Right kidney (tissue), 1 donor: Measurements from ENCODE around the gene TOMM6.
"Not testable (repeated sequence)": the region's sequence is repeated elsewhere in the genome, so short reads cannot be mapped to it uniquely, and the experiment has no call there.

Source experiments
- DNase-seq: peaks from one replicate; pipeline ENCODE4 v3.0.0-alpha.2; 2016

The TOMM6 gene

DNA sequence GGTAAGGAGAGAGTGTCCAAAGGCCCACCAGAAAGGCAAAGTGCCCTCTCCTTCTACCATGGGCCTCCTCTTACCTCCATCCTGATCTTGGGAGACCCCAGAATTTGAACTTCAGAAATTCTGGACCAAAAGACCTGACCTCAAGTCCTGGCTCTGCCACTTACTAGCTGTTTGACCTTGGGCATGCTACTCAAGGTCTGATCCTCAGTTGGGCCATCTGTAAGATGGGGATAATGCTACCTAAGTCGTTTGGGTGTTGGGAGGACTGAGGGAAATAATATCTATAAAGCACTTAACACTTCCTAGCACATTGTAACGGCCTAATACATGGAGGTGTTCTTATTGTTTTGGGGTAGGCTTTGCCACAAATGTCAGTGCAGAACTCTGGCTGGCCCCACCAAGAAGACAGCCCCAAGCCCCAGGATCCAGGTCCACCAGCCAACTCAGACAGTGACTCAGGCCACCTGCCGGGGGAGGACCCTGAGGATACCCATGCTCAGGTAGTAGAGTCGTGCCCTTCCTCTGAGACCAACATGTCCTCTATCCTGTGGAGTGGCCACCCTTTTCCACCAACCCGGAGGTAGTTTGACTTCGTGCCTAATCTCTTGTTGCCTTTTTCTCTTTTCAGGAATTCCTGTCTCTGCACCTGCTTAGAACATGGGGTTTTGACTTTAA is 4.3 kb upstream of the TOMM6 start:
- no peak for DNase-seq

DNA sequence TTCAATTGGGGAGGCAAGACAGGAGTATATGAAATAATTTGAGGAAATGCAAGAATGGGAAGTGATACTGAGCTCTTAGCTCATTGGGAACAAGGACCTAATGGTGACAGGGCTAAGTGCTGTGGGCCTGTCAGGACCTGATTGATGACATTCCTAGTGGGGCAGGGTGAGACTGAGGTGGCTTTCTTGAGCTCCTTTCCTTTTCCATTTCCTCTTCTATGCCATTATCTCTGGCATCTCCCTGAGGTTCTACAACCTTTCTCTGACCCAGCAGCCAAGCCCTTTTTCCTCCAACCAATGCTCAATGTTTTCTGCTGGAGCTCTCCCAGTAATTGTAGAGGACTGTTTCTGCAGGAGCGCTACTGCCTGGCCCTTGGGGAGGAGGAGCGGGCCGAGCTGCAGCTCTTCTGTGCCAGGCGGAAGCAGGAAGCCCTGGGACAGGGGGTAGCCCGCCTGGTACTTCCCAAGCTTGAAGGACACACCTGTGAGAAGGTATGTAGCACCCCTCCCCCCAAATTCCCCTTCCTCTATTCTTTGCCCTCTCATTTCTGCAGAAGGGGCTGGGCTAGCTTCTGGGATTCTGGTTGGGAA is 2.8 kb upstream of the TOMM6 start:
- DNase-seq: no peak

DNA sequence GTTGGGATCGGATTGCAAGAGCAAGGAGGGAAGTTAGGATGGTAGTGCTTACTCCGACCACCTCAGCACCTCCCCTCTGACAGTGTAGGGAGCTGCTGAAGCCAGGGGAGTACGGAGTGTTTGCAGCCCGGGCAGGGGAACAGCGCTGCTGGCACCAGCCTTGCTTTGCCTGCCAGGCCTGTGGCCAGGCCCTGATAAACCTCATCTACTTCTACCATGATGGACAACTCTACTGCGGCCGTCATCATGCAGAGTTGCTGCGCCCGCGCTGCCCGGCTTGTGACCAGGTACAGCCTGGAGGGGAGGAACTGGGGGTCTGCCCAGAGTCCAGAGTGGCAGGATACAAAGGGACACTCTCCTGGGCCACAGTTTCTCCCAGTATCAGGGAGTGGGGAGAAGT is 2.2 kb upstream of the TOMM6 start:
- no peak for DNase-seq

DNA sequence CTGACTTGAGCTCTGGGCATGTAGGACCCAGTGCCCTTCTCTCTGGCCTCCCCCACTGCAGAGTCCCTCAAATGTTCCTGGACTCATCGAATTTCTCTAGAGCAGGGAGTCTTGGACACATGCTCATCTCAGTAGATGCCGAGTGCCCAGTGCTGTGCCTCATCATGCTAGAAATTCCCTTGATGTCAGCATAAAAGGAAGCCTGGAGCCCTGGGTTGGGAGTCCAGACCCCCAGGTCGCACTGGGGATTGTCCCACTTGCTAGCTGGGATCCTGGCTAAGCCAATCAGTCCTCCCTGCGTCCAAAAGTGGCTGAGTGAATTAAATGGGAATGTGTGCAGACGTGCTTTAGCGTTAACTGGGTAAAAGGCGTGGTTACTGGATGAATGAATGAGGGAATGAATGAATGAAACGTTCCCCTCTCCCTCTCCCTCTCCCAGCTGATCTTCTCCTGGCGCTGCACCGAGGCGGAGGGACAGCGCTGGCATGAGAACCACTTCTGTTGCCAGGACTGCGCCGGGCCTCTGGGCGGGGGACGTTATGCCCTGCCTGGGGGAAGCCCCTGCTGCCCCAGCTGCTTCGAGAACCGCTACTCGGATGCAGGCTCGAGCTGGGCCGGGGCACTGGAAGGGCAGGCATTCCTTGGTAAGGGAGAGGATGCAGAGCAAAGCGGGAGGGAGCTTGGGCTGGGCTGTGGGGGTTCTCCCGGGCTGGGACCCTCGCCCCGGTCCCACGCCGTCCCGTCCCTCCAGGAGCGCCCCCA is 1.6 kb upstream of the TOMM6 start:
- DNase-seq: peak; percentile 72

DNA sequence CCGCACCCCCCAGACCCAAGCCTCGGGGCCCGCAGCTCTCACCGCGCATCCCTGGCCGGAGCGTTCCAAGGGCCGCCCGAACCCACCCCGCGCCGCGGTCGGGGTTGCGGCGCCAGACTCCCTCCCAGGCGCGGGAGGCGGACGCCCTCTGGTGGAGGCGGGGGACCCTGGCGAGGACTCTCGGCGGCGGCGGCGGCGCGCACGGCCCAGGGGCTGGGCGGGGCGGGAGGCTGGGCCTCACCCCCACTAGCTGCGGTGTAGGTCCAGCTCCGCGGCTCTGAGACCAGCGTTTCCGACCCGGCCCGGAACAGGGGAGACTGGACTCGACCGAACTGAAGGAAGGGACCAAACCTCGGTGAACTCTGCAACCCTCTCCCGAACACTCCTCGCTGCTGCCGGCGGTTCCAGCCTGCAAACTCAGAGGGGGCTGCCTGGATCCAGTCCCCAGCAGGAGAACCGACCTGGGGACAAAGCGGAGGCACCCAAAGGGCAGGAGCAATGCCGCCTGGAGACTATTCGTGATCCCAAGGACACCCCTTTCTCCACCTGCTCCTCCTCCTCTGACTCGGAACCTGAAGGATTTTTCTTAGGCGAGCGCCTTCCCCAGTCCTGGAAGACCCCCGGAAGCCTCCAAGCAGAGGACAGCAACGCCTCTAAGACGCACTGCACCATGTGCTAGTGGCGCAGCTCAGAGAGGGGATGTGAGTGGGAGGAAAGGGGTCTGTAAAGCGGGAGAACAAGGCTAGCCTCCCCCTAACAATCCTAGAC is 859 bp upstream of the TOMM6 start:
- peak; percentile 87 for DNase-seq

DNA sequence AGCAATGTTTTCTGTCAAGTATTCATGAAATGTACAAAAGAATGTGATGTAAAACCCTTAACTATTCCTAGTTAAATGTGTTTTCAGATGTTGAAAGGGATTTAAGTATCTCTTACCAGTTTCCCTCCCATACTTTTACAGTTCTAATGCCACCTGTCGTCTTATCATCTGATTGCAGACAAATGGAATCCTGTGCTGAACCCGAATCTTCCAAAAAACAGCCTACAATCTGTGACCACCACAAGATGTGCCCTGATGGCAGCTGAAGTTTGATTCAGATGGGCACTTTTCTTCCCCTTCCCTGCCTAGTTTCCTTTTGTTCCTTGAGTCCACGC is 1.9 kb downstream of the TOMM6 start:
- DNase-seq: no peak

DNA sequence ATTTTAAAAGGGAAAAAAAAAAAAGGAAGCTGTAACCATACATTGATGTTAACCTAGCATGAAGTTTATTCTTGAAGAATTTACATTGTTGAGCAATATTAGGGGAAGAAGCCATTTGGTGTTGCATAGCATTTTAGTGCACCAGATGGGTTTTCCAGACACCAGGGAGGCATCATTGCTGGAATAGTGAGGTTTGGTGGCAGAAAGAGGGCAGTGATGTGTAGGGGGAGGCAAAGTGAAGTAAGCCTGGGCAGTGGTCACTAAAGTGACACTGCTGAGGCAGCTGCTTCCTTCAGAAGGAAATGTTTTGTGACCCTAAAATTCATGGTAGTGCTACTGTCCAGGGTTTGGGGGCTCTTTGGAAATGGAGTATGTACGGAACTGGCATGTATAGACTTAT is 2.6 kb downstream of the TOMM6 start:
- DNase-seq: no peak

DNA sequence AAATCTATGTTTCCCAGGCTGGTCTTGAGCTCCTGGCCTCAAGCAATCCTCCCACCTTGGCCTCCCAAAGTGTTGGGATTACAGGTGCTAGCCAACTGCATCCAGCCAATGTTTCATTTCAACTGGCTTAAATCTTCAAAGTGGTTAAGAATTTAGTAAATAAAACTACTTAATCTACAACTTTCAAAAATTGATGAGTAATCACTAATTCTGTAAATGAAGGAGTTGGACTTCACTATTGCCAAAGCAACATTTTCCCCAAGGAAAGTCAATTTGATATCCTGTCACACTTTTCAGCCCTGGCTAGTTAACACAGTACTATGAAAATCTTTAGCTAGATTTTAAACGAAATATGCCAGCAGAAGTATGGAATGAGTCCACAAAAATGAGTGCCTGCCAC is 3.8 kb downstream of the TOMM6 start:
- no peak for DNase-seq

DNA sequence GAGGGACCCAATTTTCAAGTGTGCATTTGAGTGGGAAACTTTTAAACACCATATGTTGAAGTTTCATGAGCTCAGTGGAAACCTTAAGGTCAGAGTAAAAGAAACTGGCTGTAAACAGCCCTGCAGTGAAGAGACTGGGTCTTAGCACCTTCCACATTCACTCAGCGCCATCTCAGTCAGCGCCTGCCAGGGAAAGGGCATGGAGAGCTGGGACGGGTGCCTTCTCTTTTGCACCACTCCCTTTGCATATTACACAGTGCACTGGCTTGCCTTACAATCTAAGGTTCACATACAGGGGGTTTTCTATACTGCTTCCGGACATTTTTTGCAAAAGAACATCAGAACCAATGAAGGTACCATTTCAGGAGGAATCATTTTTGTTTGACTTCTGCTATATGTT is 4.5 kb downstream of the TOMM6 start:
- no peak for DNase-seq

DNA sequence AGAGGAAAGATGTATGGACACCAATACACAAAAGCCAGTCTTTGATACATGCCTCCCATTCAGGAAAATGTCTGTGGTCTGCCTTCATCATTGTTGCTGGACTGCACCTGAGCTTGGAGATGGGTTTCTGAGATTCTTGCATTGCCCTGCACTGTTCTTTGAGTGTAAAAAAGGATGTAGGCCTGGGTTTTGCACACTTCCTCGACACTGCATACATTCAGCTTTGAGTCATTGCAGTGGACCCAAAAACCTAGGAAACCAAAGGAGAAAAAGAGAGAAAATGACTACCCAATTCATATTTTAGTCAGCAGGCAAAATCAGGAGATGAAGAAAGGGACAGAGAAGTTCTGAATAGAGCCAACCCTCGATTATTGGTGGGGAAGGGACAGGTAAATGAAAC is 9.0 kb downstream of the TOMM6 start:
- no peak for DNase-seq

DNA sequence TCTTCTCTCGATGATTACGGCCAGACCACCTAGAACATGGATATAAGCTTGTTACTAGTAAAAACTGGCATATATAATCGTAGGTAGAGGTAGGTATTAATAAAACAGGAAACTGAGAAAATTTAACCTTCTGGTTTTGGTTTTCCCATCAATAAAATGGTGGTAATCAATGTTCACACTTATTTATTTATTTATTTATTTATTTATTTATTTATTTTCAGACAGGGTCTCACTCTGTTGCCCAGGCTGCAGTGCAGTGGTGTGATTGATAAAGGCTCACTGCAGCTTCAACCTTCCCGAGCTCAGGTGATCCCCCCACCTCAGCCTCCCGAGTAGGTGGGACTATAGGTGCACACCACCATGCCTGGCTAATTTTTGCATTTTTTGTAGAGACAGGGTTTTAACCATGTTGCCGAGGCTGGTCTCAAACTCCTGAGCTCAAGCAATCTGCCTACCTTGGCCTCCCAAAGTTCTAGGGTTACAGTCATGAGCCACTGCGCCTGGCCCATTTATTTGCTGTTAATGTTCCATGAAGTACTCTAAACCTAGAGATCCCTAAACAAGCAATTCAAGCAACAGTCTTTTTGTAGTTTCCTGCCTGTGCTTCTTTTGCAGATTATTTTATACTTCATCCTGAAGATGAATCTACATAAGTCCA is 11.5 kb downstream of the TOMM6 start:
- DNase-seq: no peak

DNA sequence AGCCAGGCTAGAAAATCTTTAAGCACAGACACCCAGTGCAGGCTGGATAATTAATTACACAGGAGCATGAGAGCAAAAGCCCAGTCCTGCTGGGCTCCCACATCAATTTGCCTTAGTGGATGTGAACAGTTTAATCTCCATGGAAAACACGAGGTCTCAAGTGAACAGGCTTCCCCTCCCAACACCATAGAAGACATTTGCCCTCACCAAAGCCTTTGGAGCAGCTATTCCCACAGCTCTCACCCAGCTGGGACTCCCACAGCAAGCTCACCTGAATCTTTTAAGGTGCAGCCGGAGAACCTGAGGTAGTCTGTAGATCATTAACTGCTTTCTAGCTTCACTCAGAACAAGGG is 12.0 kb downstream of the TOMM6 start:
- peak; percentile 51 for DNase-seq

DNA sequence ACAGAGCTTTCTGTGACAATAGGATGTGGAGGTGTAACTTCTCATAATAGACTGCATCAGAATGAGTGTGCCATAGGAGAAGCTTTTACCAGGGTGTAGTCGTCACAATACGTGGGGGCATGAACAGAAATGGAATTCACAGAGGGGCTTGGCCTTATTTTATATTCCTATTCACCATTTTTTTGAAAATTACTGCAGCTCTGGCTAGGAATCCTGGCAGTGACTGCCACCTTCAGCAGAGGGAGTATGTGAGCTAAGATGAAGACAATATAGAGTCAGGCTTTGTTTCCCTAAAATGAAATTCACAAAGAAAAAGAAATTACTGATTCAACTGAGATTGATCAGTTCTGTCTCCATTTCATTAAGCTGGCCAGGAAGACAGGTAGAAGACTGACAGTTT is 13.9 kb downstream of the TOMM6 start:
- DNase-seq: no peak

DNA sequence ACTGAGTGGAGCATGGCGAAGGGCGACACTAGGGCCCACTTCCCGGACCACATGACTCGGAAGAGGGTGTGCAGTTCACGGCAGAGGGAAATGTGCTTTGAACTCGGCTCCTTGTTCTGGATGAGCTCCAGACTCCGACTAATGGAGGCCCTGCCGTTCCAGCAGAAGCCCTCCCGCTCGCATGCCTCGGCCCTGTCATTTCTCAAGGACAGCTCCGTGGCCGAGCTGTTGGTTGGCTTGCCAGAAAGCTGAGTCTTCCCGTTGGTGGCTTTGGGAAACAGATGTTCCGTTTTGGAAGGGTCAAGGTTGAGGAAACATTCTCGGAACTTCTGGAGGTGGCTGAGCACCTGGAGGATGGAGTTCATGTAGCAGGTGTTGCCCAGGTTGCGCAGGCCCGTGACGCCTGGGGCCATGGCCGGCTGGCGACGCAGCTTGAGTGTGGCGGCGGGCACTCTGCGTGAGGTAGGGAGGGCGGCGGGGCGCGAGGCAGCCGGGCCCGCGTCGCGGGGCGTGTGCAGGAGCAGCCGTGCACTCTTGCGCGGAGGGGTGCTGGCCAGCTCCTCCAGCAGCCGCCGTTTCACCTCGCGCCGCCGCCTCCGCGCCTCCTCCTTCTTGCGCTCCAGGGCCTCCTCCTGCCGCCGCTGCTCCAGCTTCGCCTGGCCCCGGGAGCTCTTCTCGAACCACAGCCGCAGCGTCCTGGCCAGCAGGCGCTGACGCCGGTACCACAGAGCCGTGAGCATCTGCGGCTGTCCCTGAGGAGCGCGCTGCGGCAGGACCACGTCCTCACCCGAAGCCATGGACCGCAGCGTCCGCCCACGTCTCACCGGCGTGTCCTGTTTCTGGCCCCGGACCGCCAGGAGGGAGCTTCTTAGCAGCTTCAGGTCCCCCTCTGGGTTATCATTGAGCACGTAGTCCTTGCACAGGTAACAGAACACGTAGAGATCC is 18.6 kb downstream of the TOMM6 start:
- no peak for DNase-seq

DNA sequence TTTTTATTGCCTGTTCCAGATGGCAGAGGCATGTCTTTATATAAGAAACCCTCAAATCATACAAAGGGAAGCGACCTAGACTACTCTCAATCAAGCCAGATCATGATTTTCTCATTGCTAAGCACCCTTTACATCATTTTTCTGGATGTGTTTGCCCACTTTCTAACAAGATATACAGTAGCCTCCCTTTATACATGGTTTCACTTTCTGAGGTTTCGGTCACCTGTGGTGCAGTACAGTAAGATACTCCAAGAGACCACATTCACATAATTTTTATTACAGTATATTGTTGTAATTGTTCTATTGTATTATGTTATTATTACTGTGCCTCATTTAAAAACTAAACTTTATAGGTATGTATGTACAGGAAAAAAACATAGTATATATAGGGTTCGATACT is 23.6 kb downstream of the TOMM6 start:
- no peak for DNase-seq

DNA sequence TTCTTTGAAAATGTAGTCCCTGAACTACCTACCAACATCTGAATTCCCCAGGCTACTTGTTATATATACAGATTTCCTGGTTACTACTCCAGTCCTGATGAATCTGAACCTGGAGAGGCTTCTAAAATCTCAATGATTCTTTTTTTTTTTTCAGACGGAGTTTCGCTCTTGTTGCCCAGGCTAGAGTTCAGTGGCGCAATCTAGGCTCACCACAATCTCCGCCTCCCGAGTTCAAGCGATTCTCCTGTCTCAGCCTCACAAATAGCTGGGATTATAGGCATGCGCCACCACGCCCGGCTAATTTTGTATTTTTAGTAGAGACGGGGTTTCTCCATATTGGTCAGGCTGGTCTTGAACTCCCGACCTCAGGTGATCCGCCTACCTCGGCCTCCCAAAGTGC is 24.5 kb downstream of the TOMM6 start:
- not testable (repeated sequence) for DNase-seq

DNA sequence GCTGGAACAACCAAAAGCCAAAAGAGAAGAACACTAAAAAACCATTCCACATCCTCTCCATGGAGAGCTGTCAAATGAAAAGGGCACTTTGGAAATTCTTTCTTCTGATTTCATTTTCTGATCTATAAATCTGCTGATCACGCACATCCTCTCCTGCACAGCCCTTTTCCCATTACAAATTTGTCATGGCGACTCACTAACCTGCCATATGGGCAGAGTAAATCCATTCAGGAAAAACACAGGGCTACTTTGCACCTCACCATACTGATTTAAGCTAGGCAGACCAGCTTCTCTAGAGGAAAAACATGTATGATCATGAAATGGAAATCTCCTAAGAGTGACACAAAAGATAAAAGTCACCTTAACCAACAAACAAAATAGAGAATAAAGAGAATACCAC is 26.0 kb downstream of the TOMM6 start:
- DNase-seq: no peak

DNA sequence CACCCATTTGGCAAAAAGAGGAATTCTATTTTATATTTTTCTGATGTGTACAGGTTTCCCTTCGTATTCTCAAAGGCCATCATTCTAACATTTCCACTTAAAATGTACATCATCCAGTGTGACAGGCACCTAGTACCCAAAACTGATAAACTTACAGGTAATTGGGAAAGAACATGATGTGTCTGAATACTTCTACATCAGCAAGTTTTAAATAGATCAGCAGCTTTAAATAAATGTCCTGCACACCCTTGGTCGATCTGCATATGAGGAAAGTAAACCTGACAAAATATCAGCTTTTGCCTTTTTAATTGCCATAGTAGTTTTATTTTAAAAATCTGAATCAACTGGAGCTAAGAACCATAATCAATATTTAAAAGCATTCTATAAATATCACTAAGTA is 26.5 kb downstream of the TOMM6 start:
- DNase-seq: no peak

DNA sequence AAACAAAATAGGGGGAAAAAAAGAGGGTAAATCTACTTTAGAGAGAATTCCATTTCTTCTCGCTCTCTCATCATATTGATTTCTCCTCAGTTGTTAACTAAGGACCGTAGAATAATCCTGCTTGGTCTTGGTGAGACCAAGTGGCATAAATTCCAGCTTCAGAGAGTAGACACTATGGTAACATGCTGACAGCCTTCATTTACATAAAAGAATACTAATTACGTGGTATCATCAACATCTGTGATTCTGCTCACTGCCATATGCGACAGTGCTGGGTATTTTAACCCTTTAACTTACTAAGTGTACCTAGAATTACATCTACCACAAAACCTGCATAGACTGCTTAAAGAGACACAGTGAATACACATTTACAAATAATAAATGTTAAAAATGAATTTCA is 27.1 kb downstream of the TOMM6 start:
- DNase-seq: no peak

DNA sequence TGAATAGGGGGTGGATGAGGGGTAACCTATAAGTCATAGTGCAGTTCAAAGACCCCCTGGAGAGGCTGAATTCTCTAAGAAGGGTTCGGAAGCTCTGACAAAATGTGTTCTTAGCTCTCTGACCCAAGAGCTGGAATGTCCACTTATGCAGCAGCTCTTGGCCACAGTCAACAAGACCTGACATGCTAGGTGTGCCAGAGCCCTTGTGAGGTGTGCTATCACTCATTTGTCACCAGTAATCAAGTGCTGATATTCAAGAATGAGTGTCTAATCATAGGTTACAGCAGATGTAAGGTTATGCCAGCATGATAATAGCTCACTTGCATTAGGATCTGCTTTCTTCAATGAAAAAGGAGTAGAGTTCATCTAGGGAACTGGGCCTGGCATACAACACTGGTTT is 28.1 kb downstream of the TOMM6 start:
- DNase-seq: no peak

DNA sequence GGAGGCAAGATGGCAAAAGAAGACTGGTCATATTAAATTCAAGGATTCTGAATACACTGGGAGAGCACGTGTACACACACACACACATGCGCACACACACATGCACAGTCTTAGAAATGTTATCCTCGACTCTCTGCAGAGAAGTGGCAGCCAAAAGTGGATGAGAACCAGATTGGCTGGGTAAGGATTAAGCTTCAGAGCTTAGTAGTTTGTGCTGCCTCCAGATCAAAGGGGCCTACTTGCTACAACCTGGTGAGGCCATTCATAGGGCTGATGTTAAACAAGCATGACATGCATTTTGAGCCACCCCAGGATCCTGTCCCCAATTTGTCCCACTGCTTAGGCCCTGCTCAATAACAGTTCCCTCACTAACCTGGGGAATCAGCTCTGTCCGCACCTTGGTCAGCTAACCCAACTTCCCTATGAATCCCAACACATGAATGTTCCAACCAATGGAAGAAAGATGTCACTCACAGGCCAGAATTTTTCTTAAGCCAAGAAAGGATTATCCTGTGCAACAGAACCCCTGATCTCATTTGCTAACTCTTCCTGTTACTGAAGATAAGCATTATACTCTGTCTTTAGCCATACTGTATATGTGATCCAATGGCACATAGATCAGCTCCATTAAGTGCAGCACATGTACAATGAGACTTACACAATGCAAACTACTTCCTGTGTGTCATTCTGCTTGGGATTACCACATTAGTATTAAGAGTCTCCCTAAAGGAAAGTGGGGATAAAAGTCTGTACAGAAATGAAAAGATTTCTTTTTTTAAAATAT is 31.0 kb downstream of the TOMM6 start:
- DNase-seq: no peak
